Activated CD8-positive, alpha-beta memory T cell treated with anti-CD3 and anti-CD28 coated beads, Interleukin-2, amount 50 U/mL, for 24 hours (primary cell): ENCODE measurements around the gene CDCP1.
"Not testable (repeated sequence)": the region's sequence is repeated elsewhere in the genome, so short reads cannot be mapped to it uniquely, and the experiment has no call there.

Source experiments
- DNase-seq: peaks from one replicate; pipeline ENCODE4 v3.0.0-alpha.2; 2020; ENCODE audit errors: extremely low read depth

Gene CDCP1

DNA sequence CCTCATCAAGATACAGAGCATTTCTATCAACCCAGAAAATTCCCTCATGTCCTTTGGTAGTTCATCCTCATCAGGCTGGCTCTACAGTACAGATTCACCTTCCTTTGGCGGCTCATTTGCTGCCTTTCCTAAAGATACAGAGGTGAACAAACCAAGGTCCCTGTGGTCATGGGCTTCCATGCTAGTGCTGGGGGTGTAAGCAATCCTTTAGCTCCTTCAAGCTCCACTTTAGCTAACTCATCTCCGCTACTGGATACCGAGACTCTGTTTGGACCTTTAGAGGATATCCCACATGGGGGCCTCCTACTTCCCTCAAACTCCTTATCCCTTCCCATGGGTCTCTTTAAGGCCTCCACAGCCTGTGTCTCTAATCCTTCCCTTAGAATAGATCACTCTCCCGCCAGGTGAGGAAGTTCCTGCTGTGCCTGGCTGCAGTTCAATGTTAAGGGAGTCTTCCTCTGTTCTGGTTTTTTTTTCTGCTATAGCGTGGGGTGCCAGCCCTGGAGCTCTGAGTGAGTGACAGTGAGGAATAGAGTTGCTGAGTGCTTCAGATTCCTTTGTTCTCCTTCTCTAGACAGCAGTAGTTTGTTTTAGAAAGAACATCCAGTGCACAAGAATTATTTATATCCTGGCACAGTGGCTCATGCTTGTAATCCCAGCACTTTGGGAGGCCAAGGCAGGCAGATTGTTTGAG lies 89.4 kb downstream of the CDCP1 start:
- no peak for DNase-seq

DNA sequence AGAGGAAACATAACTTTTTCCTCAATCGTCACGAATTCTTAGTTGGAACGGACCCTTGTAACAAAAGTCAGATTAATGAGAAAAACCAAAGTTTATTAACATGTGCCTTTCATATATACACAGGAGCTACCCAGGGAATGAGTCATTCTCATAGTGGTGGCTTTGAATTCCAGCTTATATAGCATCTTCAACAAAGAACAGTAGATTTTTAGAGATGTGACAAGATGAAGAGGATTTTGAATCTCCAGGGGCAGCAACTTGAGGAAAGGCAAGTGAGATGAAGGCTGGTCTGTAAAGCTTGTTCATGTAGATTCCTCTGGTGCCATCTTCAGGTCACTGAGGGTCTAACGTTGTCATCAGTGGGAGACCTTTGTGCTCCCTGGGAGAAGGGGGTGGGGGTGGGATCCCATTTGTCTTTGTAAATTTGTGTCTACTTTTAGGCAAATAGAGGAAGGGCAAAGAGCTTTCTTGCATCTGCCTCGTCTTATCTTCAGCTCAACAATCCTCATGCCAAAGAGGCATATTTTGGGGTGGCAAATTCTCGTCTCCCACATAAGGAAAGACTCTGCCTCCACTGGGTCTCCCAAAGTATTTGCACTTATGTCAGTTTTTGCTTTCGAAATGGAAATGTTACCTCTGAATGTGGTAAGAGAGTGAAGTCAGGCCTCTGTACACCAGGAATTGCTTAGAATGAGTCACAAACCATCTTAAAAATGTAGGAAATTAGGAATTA lies 90.6 kb downstream of the CDCP1 start:
- DNase-seq: no peak

DNA sequence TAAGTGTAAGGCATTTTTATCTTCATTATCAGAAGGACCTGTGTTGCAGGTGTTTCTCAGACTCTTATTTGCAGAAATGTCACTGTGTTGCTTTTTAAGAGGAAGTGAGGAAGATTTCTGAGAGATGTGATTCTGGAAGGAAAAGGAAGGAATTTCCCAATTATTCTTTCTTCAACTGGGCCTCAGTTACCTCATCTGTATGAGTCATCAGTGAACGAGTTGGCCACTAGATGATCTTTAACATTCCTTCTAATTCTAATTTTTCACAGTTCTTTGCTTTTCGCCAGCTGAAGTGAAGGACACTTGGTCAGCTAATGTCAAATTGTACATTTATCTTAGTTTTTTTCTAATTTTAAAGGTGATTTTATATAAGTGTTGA lies 91.2 kb downstream of the CDCP1 start:
- DNase-seq: no peak

DNA sequence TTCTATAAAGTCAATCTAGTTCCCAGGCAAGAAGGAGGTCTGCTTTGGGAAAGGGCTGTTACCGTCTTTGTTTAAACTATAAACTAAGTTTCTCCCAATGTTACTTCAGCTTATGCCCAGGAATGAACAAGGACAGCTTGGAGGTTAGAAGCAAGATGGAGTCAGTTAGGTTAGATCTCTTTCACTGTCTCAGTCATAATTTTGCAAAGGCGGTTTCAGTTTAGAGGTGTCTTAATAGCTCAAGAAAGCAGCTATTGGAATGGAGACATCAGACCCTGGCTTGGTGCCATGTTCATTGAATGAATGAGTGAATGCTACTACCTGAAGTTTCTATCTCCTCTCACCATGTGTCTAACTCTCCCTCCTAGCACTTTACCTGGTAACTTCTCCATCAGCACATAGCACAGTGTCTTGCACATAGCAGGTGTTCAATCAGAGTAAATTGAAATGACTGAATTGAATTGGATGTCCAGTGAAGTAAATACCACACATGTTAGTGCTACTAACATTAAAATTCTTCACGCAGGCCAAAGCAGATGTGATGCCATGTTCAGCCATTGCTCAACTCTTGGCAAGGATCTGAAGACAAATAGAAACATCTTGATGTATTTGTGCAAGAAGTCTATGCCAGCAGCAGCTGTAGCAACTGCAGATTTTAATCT lies 91.9 kb downstream of the CDCP1 start:
- DNase-seq: no peak

DNA sequence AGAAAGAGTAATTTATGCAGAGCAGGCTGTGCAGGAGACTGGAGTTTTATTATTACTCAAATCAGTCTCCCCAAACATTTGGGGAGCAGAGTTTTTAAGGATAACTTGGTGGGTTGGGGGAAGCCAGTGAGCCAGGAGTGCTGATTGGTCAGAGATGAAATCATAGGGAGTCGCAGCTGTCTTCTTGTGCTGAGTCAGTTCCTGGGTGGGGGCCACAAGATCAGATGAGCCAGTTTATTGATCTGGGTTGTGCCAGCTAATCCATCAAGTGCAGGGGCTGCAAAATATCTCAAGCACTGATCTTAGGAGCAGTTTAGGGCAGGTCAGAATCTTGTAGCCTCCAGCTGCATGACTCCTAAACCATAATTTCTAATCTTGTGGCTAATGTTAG lies 92.4 kb downstream of the CDCP1 start:
- DNase-seq: not testable (repeated sequence)

DNA sequence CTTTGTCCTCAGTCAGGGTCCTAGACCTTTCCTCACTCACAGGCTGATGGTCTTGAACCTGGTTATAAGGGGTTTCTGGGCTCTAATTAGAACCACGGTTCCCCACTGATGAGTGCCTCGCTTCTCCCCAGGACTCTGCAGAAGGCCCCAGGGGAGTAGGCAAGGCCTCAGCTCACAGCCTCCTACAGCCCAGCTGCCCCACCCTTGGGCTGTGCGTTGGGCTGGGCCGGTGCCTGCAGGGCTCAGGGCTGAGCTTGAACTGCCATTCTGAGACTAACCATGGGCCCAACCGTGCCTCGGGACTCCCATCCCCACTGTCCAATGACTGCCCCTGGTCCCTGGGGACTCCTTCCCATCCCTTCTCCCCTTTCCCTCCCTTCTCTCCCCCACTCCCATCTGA lies 94.5 kb downstream of the CDCP1 start:
- no peak for DNase-seq

DNA sequence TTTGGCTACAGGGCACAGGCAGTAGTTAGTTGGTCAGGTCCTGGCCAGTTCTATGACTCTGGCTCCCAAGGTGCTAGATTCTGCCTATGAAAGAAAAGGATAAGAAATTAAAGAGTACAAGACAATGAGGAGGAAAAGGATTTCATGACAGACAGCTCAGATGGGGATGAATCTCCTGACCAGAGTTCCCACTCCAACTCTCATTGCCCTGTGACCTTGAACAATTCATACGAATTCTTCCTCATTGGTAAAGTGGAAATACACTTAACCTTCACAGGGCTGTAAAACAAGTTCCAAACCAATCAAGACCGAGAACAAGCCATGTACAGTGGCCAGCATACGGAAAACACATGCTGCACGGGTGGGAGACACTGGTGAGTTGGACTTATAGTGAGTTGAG lies 96.4 kb downstream of the CDCP1 start:
- DNase-seq: no peak

DNA sequence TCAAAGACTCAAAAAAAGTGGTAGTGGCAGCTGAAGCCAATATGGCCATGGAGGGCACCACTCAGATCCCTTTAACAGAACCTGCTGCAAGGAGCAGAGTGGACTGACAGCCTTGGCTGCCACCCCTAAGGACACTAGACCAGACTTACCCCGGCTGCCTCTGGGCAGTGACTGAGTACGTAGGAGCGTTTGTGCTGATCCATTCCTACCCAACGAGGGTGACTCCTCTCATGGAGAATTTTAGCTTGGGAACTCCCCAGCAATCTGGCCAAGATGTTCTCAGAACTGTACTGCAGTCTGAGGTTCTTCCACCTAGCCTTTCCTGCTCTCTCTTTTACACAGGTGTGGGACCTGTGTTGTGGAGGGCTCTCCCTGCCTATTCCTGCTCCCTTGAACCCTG lies 97.9 kb downstream of the CDCP1 start:
- no peak for DNase-seq

DNA sequence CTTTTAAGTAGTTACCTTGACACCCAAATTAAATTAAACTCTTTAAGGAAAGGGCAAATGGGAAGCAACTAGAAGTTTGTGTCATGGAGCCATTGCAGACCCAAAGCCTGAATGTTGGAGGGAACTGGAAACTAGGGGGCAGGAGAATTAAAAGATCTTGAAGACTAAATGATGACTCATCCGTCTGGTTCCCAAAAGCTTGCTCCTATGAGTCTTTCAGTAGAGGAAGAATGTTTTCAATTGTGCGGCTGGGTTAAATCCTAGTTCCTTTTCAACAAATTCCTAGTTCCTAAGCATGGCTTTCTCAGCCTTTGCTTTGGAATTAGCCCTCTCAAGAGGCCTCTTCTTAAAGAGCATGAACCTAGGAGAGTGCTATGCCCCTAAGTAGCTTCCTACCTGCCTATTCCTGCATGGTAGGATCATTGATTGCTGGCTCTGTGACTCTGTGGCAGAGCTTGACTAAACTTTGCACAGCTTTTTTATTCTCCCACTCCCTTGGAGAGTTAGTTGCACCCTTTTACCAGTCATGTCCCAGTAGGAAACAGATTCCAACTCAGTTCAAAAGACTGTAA lies 102.4 kb downstream of the CDCP1 start:
- DNase-seq: no peak

DNA sequence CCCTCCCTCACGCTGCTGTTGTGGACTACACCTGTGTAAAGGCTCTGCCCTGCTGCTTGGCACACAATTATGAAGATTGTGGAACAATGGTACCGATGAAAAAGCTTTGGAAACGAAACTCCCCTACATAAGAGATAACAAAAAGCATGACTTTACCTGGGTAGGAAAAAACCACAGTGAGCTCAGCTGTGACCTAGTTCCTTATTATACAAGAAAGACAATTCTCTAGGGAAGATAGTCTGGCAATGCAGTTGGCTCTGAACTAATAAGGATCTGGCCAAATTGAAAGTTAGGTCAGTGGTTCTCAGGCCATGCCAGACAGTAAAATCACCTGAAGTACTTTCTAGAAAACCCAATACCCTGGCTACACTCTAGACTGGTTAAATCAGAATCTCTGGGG lies 104.0 kb downstream of the CDCP1 start:
- no peak for DNase-seq

DNA sequence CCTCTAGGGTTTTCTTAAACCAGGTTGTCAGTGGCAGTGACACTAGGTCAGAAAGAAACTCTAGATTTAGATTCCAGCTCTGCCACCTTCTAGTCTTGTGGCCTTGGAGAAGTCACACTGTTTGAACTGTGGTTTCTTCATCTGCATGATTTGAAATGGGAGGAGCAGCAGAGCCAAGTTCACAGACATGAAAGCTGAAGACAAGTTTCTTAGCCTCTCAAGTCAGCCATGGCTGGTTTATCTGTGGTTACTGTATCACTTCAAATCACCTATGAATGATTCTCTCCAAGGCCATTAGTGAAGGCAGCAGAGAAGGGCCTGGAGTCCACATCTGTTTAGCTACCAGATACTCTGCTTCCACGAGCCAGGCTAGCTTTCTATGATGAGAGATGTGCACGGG lies 104.5 kb downstream of the CDCP1 start:
- DNase-seq: no peak

DNA sequence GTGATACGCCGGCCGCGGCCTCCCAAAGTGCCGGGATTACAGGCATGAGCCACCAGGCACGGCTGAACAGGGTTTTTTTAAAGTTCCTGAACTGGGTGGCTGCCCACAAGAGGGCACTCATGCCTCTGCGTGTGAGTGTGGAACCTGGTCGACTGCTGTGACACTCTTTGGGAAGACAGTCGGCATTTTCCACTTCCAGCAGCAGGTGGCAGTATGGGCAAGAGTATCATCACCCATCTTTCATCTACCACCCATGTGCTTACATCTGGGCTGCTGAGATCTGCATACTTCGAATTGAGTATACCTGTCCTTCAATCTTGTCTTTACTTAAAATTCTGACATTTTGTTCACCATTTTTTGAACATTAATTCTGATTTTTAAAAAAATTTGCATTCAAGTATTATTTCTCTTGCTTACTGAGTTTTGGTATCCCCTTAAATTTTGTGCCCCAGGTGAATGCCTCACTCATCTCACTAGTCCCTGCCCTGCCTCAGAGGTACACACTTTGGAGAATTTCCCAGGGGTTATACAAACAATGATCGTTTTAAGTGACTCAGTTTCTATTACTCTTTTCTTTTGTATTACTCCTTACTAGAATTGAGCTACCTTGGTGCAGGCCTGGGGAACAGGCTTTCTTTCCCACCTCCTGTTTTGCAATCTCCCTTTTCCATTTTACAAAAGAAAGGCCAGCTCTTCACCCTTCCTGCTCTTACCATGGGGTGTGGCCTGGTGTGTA lies 108.3 kb downstream of the CDCP1 start:
- peak; percentile 89 for DNase-seq

DNA sequence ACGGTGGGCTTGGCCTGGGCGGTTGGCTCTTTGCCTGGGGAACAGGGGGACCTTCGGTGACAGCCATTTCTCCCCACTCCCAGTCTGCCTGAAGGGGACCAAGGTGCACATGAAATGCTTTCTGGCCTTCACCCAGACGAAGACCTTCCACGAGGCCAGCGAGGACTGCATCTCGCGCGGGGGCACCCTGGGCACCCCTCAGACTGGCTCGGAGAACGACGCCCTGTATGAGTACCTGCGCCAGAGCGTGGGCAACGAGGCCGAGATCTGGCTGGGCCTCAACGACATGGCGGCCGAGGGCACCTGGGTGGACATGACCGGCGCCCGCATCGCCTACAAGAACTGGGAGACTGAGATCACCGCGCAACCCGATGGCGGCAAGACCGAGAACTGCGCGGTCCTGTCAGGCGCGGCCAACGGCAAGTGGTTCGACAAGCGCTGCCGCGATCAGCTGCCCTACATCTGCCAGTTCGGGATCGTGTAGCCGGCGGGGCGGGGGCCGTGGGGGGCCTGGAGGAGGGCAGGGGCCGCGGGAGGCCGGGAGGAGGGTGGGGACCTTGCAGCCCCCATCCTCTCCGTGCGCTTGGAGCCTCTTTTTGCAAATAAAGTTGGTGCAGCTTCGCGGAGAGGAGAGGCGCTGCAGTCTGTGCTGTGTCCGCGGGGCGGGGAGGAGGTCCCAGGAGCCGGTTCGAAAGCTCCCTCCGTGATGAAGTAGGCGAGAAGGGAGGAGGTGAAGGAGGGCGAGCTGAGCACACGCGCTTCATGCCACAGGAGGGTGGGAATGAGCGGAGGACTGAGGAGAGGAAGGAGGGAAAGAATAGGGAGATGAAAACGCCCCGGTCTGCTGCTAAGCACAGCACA lies 110.5 kb downstream of the CDCP1 start:
- DNase-seq: no peak

DNA sequence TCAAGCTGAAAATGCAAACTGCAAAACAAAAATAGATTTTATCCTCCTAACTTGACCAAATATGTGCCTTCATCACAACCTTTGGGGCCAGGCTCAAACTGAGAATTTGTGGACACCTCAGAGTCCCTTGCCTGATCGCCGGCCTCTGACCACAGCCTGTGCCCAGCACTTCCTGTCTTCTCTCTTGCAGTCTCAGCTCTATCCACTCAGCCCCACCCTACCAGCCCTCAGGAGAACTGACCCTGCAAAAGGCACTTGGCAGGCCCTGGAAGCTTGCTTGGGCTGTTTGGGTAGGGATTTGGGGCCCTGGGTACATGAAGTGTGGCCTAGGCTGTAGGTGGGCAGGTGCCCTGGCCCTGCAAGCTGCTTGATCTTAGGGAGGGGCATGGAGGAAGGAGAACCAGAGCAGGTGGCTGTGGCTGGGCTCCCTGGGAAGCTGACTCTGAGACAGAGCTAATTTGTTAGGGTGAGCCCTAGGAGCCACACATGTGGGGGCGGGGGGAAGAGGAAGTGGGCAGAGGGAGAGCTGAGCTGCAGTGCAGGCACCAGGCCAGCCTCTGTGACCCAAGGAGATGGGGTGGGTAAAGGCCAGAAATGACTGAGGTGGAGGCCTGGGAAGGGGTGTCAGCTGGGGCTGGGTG lies 111.4 kb downstream of the CDCP1 start:
- DNase-seq: no peak

DNA sequence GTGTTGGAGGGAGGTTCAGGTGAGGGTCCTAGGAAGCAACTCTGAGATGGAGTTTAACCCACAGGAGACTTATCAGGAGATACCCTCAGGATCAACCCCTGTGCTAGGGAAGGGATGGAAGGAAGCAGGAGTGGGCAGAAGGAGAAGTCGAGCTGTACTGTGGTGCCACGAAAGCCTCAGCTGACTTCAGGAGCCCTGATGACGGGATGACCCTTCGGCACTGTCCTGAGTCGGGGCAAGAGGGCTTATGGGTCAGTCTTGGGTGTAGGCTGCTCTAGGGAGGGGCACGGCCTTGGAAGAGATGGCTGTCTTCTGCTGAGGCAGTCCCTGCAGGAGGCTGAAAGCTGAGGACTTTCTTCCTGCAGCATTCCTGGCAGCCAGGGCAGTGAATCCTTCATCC lies 112.4 kb downstream of the CDCP1 start:
- no peak for DNase-seq
